PFSK-1 (cell line): ENCODE measurements around the gene CCDC17.

Source experiments
- POLR2AphosphoS5 ChIP-seq: IDR thresholded peaks from 2 replicates; pipeline ENCODE4 v1.6.1; 2012; ENCODE audit warnings: low read depth, mild to moderate bottlenecking, control low read depth, low read length, moderate library complexity
- SIN3A ChIP-seq: IDR thresholded peaks from 2 replicates; pipeline ENCODE4 v1.6.1; 2012; ENCODE audit warnings: mild to moderate bottlenecking, low read length, moderate library complexity, borderline replicate concordance; ENCODE audit not compliant: insufficient read depth
- TAF1 ChIP-seq: IDR thresholded peaks from 2 replicates; pipeline ENCODE4 v1.6.1; 2012; ENCODE audit warnings: low read length, control low read depth, borderline replicate concordance; ENCODE audit not compliant: insufficient read depth
- TF ChIP-seq, protein P1 (sequence below), 2 experiments: IDR thresholded peaks; 2 replicates each; pipeline versions ENCODE4 v1.6.1 to v1.8.0; 2011 to 2012; ENCODE audit warnings: low read depth in 2 of 2, low read length in 2 of 2, control low read depth in 1 of 2, inconsistent platforms in 1 of 2, mild to moderate bottlenecking in 1 of 2, moderate library complexity in 1 of 2; ENCODE audit not compliant: insufficient read depth in 1 of 2

DNA sequence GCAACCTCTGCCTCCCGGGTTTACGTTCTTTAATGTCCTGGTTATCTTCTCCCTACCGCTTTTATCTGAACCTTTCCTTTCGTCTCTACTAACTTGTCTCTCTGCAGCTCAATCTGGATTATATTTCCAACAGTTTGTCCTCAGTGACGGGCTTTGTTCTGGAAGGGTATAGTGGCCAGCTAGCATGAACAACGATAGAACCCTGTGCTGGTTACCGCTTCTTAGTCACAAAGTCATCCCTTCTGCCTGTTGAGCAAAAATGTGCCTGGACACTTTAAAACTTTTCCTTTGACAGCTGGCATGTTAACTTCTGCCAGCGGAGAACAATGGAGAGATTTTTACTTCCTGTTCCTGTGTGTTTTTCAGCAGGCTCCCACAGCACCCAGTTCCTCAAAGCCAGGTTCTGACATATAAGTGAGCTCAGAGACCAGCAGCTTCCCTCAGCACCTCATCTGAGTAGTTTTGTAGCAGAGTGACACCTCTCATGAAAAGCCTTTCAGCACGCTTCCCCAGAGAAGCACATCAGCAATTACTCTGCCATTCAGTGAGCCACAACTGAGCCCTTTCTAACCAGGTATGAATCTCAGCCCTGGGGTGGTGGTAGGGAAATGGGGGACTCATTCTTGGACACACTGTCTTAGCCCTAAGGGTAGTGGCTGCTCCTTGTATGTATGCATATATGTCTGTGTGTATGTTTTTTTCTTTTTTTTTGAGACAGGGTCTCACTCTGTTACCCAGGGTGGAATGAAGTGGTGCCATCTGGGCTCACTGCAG, 23.6 kb upstream of the CCDC17 start:
- TF ChIP-seq TAF1 (no peak), POLR2AphosphoS5 (no peak), SIN3A (no peak)
- TF ChIP-seq, protein P1, sequence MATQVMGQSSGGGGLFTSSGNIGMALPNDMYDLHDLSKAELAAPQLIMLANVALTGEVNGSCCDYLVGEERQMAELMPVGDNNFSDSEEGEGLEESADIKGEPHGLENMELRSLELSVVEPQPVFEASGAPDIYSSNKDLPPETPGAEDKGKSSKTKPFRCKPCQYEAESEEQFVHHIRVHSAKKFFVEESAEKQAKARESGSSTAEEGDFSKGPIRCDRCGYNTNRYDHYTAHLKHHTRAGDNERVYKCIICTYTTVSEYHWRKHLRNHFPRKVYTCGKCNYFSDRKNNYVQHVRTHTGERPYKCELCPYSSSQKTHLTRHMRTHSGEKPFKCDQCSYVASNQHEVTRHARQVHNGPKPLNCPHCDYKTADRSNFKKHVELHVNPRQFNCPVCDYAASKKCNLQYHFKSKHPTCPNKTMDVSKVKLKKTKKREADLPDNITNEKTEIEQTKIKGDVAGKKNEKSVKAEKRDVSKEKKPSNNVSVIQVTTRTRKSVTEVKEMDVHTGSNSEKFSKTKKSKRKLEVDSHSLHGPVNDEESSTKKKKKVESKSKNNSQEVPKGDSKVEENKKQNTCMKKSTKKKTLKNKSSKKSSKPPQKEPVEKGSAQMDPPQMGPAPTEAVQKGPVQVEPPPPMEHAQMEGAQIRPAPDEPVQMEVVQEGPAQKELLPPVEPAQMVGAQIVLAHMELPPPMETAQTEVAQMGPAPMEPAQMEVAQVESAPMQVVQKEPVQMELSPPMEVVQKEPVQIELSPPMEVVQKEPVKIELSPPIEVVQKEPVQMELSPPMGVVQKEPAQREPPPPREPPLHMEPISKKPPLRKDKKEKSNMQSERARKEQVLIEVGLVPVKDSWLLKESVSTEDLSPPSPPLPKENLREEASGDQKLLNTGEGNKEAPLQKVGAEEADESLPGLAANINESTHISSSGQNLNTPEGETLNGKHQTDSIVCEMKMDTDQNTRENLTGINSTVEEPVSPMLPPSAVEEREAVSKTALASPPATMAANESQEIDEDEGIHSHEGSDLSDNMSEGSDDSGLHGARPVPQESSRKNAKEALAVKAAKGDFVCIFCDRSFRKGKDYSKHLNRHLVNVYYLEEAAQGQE (IDR thresholded peaks at IDR 0.05; ENCODE audit: insufficient read depth in 1 of 2, low read depth in 2 of 2, low read length in 2 of 2): no peak
